ENCODE measurements around the gene PPP1R27. TPM values are rescaled to one million over a fixed set of nuclear protein-coding genes. Genes with fewer than 3 reads are reported as not detected.

PPP1R27 gene, protein sequence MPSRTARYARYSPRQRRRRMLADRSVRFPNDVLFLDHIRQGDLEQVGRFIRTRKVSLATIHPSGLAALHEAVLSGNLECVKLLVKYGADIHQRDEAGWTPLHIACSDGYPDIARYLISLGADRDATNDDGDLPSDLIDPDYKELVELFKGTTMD
- not detected for total RNA-seq

GRCh38 chr17:81834831-81835267 lies at the start of gene PPP1R27:
Gene PPP1R27, minus strand, starts transcription at chr17:81835050. Its CDS starts 97 bp downstream, at chr17:81834953.

DNA sequence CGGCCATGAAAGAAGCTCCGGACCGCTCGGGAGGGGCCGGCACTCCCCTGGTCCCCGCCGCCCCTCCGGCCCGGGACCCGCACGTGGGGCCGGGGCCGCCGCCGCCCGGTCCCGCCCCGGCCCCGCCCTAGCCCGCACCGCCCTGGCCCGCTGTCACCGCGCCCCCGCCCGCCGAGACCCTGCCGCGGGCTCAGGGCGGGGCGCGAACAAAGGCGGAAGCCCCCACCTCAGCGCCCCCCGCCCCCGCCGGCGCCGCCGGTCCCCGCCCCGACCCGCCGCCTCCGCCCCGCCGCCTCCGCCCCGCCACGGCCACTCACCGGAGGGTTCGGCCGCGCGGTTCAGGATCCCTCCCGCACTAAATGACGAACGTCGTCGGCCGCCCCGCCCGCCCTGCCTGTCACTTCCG lies 36.1 kb upstream of the PPP1R27 start, which contains the start of gene ARHGDIA:
Gene ARHGDIA (minus strand): TSS at position 357 of the 406 bp plus-strand sequence. CDS start 1,407 bp downstream, outside the sequence.

DNA sequence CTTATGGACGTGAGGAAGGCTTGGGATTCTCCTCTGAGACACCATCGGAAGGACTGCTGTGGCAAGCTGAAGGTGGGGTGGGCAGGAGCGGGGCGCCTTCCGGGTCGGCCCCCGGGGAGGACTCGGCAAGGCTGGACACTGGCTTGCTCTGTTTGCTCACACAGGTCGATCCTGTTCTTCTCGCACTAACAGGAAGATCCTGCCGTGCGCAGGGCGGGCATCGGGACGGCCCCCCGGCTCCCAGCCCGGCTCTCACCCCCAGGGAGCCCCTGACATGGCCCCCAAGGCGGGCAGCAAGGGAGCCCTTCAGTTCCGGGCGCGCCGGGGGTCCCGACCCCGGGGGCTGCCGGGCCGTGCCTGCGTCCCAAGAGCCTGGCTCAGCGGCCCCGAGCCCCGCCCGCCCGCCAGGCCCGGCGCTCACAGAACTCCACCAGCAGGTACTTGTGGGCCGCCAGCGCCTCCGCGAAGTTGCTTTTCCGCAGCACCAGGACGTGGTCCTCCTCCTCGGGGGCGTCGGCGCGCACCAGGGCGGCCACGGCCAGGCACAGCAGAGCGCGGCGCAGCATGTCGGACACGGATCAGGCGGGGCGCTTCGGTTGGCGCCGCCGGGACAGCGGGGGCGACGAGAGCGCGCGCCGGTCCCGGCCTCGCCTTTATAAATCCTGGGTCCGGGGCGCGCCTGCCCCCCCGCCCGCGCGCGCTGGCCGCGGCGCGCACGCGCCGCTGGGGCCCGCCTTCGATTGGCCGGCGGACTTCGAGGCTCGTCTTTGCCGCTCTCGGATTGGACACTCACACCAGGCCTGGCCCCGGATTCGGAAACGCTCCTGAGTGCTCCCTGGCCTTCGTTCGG lies 25.3 kb upstream of the PPP1R27 start, which contains the start of gene P4HB:
Gene P4HB (minus strand): TSS at position 630 of the 850 bp plus-strand sequence. CDS start 64 bp downstream, at position 566.

DNA sequence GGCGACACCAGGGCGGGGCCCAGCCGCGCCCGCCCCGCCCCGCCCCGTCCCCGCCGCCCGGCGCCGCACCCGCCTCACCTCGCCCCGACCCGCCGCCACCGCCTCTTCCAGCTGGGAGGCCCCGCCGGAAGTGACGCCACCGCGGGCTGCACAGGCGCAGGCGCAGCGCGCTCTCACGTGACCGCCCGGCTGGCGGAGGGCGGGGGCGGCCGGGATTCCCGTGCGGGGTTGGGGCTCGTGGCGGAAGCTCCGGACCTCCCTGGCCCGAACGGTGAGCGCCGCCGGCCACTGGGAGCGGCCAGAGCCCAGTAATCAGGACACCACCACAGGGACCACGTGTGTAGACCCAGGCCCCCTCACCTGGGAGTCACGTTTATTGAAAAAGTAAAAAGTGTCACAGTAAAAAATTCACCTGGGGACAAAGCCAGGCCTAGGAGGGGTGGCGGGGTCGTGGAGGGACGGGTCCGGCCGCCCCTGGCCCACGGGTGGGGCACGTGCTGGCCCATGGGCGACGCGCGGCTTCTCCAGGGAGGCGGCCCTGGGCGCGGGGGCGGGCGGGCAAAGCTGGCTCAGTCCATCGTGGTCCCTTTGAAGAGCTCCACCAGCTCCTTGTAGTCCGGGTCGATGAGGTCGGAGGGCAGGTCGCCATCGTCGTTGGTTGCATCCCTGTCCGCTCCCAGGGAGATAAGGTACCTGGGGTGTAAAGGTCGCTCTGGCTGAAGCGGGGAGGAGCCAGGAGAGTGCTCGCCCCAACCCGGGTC lies 1.5 kb downstream of the PPP1R27 start, which contains the start of gene MCRIP1:
Gene MCRIP1 (minus strand): TSS at position 132 of the 761 bp plus-strand sequence. CDS start 8,785 bp downstream, outside the sequence.

DNA sequence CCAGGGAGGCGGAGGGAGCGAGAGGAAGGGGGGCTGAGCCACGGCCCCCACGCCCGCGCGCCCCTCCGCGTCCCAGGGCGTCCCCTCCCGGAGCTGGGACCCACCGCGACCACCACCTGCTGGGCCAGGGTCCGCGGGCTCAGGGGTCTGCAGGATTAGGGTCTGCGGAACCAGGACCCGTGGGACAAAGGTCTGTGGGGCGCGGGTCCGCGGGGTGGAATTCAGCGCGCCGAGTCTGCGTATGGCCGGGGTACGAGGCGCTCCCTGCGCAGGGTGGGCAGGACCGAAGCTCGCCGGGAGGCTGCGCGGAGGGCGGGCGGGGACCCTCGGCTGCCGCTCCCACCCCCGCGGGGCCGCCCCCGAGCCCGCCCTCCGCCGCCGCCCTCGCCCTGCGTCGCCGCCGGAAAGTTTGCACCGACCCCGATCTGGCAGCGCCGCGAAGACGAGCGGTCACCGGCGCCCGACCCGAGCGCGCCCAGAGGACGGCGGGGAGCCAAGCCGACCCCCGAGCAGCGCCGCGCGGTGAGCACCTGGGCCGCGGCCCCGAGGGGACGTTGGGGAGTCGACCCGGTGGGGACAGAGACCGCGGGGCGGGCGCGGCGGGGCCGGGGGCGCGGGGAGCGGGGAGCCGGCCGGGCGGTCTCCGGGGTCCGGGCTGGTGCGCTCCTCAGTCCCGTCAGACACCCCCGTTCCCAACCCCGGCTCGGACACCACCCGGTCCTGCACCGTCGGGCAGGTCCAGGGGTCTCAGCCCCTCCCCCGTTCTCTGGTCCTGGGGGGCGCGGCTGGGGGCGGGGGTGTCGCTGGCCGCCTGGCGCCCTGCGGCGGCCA lies 30.9 kb downstream of the PPP1R27 start, which contains the start of gene GCGR:
Gene GCGR (plus strand): TSS at position 423 of the 831 bp plus-strand sequence. CDS start 4,869 bp downstream, outside the sequence.

Other genes with a start within 250 kb of the PPP1R27 start
- gene NPLOC4, start 197.9 kb downstream of the PPP1R27 start, total RNA-seq, result 48.0 TPM
- 0.23 TPM for gene TSPAN10, start 197.9 kb downstream of the PPP1R27 start, total RNA-seq
- not detected for gene PDE6G, start 178.5 kb downstream of the PPP1R27 start, total RNA-seq
- 9.9 TPM for gene OXLD1, start 168.4 kb downstream of the PPP1R27 start, total RNA-seq
- gene CCDC137, start 168.3 kb downstream of the PPP1R27 start, total RNA-seq, result 7.6 TPM
- 43.1 TPM for gene ARL16, start 151.3 kb downstream of the PPP1R27 start, total RNA-seq
- 47.1 TPM for gene HGS, start 151.0 kb downstream of the PPP1R27 start, total RNA-seq
- 8.5 TPM for gene MRPL12, start 131.7 kb downstream of the PPP1R27 start, total RNA-seq
- 13.6 TPM for gene SLC25A10, start 122.8 kb downstream of the PPP1R27 start, total RNA-seq
- gene GCGR, start 30.9 kb downstream of the PPP1R27 start, total RNA-seq, result not detected
- 88.1 TPM for gene MCRIP1, start 1.8 kb downstream of the PPP1R27 start, total RNA-seq
- 90.9 TPM for gene P4HB, start 25.5 kb upstream of the PPP1R27 start, total RNA-seq
- 33.2 TPM for gene ARHGDIA, start 36.3 kb upstream of the PPP1R27 start, total RNA-seq
- 80.3 TPM for gene ALYREF, start 56.5 kb upstream of the PPP1R27 start, total RNA-seq
- gene ANAPC11, start 56.7 kb upstream of the PPP1R27 start, total RNA-seq, result 69.2 TPM
- 4.2 TPM for gene NPB, start 67.2 kb upstream of the PPP1R27 start, total RNA-seq
- 28.8 TPM for gene PCYT2, start 76.3 kb upstream of the PPP1R27 start, total RNA-seq
- 9.0 TPM for gene SIRT7, start 83.1 kb upstream of the PPP1R27 start, total RNA-seq
- 18.5 TPM for gene MAFG, start 92.7 kb upstream of the PPP1R27 start, total RNA-seq
- gene PYCR1, start 102.2 kb upstream of the PPP1R27 start, total RNA-seq, result 27.5 TPM
- gene MYADML2, start 112.2 kb upstream of the PPP1R27 start, total RNA-seq, result 1.8 TPM
- 0.69 TPM for gene NOTUM, start 126.1 kb upstream of the PPP1R27 start, total RNA-seq
- gene ASPSCR1, start 142.6 kb upstream of the PPP1R27 start, total RNA-seq, result 22.6 TPM
- 29.8 TPM for gene CENPX, start 187.8 kb upstream of the PPP1R27 start, total RNA-seq
- 11.3 TPM for gene LRRC45, start 188.3 kb upstream of the PPP1R27 start, total RNA-seq
- gene RAC3, start 196.6 kb upstream of the PPP1R27 start, total RNA-seq, result 122 TPM
- gene DCXR, start 202.6 kb upstream of the PPP1R27 start, total RNA-seq, result 33.7 TPM
- 20.1 TPM for gene RFNG, start 216.8 kb upstream of the PPP1R27 start, total RNA-seq
- gene GPS1, start 216.8 kb upstream of the PPP1R27 start, total RNA-seq, result 84.0 TPM
- 20.1 TPM for gene DUS1L, start 230.8 kb upstream of the PPP1R27 start, total RNA-seq

Measured in diencephalon (tissue), 1 donor.